AG10803 (cell line): ENCODE results near the gene WDR35.
A peak's percentile ranks its signal among the peaks of the same experiment; 100 is the strongest.
"Not testable (repeated sequence)": the region's sequence is repeated elsewhere in the genome, so short reads cannot be mapped to it uniquely, and the experiment has no call there.

Experiments used
- DNase-seq: peaks from one replicate; pipeline ENCODE4 v3.0.0; 2010; ENCODE audit warnings: low read depth
- H3K4me3 ChIP-seq: 2 replicates; pipeline ENCODE4 v1.5.1; 2011; ENCODE audit warnings: mild to moderate bottlenecking, low read length, control low read depth
- TF ChIP-seq, protein P1 (sequence below): conservative IDR thresholded peaks from 2 replicates; pipeline ENCODE4 v1.5.1; 2011; ENCODE audit warnings: mild to moderate bottlenecking, low read length, control low read depth, inconsistent platforms

The WDR35 gene

GRCh38 chr2:19899985-19900930 is 89.6 kb downstream of the WDR35 start:
- DNase-seq, result no peak
- H3K4me3 ChIP-seq, result peak overlapping the region; percentile 89
- TF ChIP-seq, protein P1, sequence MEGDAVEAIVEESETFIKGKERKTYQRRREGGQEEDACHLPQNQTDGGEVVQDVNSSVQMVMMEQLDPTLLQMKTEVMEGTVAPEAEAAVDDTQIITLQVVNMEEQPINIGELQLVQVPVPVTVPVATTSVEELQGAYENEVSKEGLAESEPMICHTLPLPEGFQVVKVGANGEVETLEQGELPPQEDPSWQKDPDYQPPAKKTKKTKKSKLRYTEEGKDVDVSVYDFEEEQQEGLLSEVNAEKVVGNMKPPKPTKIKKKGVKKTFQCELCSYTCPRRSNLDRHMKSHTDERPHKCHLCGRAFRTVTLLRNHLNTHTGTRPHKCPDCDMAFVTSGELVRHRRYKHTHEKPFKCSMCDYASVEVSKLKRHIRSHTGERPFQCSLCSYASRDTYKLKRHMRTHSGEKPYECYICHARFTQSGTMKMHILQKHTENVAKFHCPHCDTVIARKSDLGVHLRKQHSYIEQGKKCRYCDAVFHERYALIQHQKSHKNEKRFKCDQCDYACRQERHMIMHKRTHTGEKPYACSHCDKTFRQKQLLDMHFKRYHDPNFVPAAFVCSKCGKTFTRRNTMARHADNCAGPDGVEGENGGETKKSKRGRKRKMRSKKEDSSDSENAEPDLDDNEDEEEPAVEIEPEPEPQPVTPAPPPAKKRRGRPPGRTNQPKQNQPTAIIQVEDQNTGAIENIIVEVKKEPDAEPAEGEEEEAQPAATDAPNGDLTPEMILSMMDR, result no peak

GRCh38 chr2:19898592-19899329 is 91.1 kb downstream of the WDR35 start:
- TF ChIP-seq, protein P1, result no peak

DNA sequence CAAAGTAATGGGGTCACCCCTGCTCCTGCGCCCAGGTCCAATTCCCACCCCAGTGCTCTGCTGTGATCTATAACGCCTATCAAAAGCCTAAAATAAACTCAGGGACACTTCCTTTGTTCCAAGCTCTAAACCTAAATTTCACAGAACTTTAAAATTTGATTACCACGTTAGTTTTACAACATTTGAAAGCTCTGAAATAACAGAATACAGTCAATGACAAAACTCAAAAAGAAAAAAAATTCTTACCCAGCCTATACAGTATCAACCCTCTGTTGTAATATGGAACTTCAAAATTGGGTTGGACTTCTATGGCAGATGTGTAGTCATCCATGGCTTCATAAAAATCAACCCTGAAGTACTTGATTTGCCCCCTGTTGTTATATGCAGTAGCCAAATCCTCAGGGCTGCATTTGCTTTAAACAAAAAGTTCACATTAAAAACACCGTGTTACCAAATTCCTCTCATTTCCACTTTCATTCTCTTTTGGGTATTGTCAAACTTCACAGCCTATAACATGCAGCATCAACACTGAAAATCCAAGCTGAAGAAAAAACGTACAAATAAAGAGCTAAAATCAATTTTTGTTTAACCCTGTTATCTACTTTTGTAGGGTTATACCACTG is 92.2 kb downstream of the WDR35 start:
- peak overlapping the region; percentile 3; the same call in 1 of the 2 replicates for H3K4me3 ChIP-seq
- no peak for DNase-seq
- TF ChIP-seq, protein P1, result no peak

More at GRCh38 chr2:19898592-19899329, 91.1 kb downstream of the WDR35 start:
- peak overlapping the region; percentile 31 for H3K4me3 ChIP-seq
- no peak for DNase-seq

DNA sequence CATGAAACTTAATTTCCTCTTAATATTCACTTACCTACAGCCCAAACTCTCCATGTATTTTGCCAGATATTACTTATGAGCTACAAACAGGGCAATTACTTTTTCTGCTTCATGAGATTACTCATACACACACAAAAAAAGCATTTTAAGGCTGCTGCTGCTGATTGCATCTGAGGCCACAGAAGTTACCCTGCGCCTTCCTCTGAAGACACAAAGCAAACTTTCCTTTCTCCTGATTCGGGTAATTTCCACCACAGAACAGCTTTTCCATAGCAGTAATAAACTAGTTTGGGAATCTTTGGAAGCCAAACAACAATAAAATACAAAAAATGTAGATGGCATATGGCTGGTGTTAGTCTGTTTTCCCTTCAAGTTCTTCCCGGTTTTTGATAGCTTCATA is 94.4 kb downstream of the WDR35 start:
- TF ChIP-seq, protein P1, result no peak
- peak; percentile 17 for DNase-seq

DNA sequence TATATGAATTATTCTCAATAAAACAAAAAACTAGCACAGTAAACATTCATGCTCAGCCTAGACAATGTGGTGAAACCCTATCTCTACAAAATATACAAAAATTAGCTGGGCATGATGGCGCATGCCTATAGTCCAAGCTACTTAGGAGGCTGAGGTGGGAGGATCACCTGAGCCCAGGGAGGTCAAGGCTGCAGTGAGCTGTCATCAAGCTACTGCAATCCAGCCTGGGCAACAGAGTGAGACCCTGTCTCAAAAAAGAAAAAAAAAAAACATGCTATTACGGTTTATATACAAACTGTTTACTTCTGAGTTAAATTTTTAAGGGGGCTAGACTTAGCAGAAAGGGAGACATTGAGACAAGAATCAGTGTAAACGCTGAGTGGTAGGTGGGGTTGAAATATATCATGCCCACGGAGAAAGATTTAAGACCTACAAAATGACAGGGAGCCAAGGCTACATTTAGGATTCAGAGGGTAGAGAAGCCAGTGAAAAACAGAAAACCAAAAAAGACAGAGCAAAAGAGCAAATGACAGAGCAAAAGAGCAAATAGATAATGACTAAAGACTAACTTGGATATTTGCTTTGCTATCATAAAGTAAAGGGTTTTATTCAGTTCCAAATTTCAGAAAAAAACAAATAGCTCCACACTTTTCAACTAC is 95.6 kb downstream of the WDR35 start:
- no peak overlapping the region for H3K4me3 ChIP-seq
- TF ChIP-seq, protein P1, result no peak
- no peak for DNase-seq

More for the DNA sequence above, 94.4 kb downstream of the WDR35 start:
- no peak overlapping the region for H3K4me3 ChIP-seq

DNA sequence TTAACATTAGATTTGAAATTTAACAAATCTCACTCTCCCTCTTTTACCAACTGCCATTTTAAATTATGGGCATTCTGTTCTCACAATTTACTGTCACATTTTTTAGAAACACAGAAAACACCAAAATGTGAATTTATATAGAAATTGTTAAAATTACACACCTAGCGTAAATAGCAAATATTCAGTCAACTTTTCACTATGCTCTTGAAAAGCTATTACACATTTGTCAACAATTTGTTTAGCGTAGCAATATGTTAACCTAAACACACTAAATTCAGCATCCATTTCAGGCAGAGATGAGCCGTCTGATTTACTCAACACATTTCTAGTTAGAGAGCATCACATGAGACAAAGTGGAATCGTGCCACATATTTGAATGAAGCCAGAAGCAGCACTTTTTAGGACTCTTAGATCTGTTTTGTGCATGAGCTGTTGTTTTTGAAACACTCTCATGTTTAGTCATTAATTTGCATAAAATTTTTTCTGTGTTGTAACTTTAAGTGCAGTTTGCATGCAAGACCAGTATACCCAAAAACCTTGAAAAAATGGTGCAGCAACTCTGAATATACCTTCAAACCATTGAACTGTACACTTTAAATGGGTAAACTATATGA is 96.3 kb downstream of the WDR35 start:
- peak; percentile 70 for DNase-seq
- TF ChIP-seq, protein P1, result no peak
- H3K4me3 ChIP-seq, result no peak overlapping the region

- not testable (repeated sequence) for DNase-seq, H3K4me3 ChIP-seq
Observed at GRCh38 chr2:19891971-19892370, 97.9 kb downstream of the WDR35 start.
